Renal cortex interstitium (tissue), 15 donors: ENCODE measurements around the gene UGT1A1. TPM values are rescaled to one million over a fixed set of nuclear protein-coding genes. Genes with fewer than 3 reads are reported as not detected.
"Not testable (repeated sequence)": the region's sequence is repeated elsewhere in the genome, so short reads cannot be mapped to it uniquely, and the experiment has no call there.

Experiments used
- DNase-seq, 11 donors: peaks; one replicate each; pipeline ENCODE4 v3.0.0-alpha.2; 2013; ENCODE audit warnings: low read depth in 9 of 11, low spot score in 4 of 11; ENCODE audit errors: extremely low read depth in 1 of 11
- long read RNA-seq, 16 experiments: transcript quantifications; one replicate each; lab custom pipeline, GENCODE V29; 2026
- polyA plus RNA-seq, 3 donors: library from polyadenylated mRNA; unstranded; fragments of 120-200 nt; gene quantifications; one replicate each; pipeline ENCODE4 v1.2.1, GENCODE V29; 2013; ENCODE audit not compliant: insufficient read length in 3 of 3

The UGT1A1 gene
- under 1 TPM; 0.23 to 0.56 (median 0.24) TPM for polyA plus RNA-seq
- long read RNA-seq, donor 1 = 0 reads
- long read RNA-seq, donor 2 = 0 reads
- long read RNA-seq, donor 3 = 0 reads
- long read RNA-seq, donor 4 = 0 reads
- long read RNA-seq, donor 5 = 0 reads
- long read RNA-seq, donor 6 = 0 reads
- long read RNA-seq, donor 7 = 0 reads
- long read RNA-seq, donor 8 = 0 reads
- long read RNA-seq, donor 9 = 0 reads
- long read RNA-seq, donor 10 = 0 reads
- long read RNA-seq, donor 11 = 0 reads
- long read RNA-seq, donor 12 = 0 reads
- long read RNA-seq, donor 13 = 0 reads
- long read RNA-seq, donor 14 = 0 reads
- long read RNA-seq, donor 15 = 0 reads
- long read RNA-seq, donor 16 = 0 reads

DNA sequence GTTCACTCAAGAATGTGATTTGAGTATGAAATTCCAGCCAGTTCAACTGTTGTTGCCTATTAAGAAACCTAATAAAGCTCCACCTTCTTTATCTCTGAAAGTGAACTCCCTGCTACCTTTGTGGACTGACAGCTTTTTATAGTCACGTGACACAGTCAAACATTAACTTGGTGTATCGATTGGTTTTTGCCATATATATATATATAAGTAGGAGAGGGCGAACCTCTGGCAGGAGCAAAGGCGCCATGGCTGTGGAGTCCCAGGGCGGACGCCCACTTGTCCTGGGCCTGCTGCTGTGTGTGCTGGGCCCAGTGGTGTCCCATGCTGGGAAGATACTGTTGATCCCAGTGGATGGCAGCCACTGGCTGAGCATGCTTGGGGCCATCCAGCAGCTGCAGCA lies at the start of gene UGT1A1:
TSS of gene UGT1A1 (plus strand) at position 228 of the 400 bp plus-strand sequence. CDS start at position 246, 18 bp downstream.
- no peak for DNase-seq

- peak; percentile 33 to 70 (median 53) for DNase-seq
Measured at GRCh38 chr2:233711312-233712008, 48.6 kb upstream of the UGT1A1 start.

DNA sequence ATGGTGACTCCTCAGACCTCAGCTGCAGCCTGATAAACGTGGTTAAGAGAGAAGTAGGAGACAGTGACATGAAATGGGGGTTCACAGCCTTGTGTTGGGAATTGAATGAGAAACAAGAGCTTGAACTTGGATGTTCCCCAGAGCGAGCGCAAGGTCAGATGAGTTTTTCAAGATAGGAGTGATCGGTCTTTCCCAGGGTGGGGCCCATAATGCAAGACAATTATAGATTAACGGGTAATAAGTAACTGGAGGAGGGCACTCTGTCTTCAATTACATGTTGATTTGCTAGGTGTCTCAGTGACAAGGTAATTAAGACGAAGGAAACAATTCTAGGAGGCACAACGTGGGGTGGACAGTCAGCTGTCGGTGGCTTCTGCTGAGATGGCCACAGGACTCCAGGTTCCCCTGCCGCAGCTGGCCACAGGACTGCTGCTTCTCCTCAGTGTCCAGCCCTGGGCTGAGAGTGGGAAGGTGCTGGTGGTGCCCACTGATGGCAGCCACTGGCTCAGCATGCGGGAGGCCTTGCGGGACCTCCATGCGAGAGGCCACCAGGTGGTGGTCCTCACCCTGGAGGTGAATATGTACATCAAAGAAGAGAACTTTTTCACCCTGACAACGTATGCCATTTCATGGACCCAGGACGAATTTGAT lies 47.3 kb upstream of the UGT1A1 start, which contains the start of gene UGT1A5:
TSS of gene UGT1A5 (plus strand) at position 297 of the 651 bp plus-strand sequence. CDS start at position 382, 85 bp downstream.
- no peak for DNase-seq

GRCh38 chr2:233713262-233713615 lies 46.8 kb upstream of the UGT1A1 start:
- no peak for DNase-seq

GRCh38 chr2:233714121-233714520 lies 45.9 kb upstream of the UGT1A1 start:
- DNase-seq = no peak

DNA sequence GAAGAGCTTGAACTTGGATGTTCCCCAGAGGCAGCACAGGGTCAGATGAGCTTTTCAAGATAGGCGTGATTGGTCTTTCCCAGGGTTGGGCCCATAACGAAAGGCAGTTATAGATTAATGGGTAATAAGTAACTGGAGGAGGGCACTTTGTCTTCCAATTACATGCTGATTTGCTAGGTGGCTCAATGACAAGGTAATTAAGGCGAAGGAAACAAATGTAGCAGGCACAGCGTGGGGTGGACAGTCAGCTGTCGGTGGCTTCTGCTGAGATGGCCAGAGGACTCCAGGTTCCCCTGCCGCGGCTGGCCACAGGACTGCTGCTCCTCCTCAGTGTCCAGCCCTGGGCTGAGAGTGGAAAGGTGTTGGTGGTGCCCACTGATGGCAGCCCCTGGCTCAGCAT lies 41.5 kb upstream of the UGT1A1 start, which contains the start of gene UGT1A4:
TSS of gene UGT1A4 (plus strand) at position 185 of the 400 bp plus-strand sequence. CDS start at position 270, 85 bp downstream.
- no peak for DNase-seq

GRCh38 chr2:233728723-233729301 lies 31.3 kb upstream of the UGT1A1 start, which contains the start of gene UGT1A3:
UGT1A3 (plus strand) TSS chr2:233729042; CDS start chr2:233729127, 85 bp downstream.
- DNase-seq = no peak

GRCh38 chr2:233736868-233737653 lies 23.0 kb upstream of the UGT1A1 start:
- DNase-seq = not testable (repeated sequence)

DNA sequence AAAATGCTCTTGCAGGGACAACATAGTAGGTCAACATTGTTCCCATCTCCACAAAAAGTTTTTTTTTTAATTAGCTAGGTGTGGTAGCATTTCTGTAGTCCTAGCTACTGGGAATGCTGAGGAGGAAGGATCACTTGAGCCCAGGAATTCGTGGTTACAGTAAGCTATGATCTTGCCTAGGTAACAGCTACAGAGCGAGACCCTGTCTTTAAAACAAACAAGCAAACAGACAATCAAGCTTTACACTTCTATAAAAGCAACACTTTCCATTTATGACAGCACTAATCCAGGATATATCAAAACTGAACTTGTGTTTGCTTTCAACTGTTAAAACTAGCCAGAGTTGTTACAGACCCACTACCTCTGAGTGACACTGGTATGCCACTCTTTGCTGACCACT lies 19.2 kb upstream of the UGT1A1 start:
- no peak for DNase-seq

DNA sequence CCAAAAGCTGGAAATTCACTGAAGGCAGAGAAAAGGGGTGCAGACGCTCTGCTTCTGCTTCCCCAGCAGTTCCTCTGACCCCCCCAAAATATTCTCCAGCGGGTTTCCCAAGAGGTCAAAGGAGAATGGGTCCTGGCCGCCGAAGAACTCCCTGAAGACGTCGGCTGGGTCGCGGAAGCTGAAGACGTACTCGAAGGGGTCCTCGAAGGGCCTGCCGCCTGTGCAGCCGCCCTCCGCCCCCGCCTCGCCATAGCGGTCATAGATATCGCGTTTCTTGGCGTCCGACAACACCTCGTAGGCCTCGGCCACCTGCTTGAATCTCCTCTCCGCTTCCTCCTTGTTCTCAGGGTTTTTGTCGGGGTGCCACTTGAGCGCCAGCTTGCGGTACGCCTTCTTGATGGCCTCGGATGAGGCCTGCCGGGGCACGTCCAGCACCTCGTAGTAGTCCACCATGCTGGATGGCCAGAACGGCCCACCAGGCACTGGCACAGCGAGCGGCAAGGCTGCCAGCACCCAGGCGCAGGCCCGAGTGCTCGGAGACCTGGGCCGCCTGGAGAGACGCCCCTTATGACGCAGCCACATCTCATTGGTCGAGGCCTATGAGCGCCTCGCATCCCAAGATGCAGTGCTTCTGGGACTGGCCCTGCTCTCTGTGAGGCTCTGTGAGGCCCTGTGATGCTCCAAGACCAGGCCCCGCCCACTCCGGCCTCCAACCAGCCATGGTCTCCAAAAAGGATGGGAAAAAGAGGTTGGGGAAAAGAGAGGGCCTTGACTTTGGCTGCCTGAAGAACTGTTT lies 16.4 kb upstream of the UGT1A1 start:
- no peak for DNase-seq

DNA sequence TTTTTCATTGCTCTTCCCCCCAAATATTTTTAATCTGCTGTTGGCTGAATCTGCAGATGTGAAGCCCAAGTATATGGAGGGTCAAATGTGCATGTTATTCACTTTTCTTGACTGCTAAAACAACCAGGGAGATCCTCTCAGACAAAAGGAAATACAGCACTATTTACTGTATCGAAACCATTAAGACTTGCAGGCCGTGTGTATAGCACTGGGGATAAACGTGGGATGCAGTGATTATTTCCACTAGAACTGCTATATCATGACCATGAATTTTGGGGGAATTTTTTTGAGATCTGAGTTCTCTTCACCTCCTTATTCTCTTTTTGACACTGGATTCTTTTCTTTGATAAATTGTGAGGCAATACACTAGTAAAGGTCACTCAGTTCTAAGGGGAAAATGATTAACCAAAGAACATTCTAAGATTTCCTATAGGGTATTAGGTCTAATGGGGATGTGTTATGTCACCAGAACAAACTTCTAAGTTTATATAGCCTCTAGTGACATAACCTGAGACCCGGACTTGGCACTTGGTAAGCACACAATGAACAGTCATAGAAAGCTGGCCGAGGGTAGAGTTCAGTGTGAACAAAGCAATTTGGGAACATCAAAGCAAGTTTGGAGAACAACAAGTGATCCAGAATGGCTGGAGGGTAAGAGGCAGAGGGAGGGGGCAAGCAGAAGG lies 14.9 kb upstream of the UGT1A1 start:
- no peak for DNase-seq

GRCh38 chr2:233745838-233746237 lies 14.2 kb upstream of the UGT1A1 start:
- DNase-seq = not testable (repeated sequence)

DNA sequence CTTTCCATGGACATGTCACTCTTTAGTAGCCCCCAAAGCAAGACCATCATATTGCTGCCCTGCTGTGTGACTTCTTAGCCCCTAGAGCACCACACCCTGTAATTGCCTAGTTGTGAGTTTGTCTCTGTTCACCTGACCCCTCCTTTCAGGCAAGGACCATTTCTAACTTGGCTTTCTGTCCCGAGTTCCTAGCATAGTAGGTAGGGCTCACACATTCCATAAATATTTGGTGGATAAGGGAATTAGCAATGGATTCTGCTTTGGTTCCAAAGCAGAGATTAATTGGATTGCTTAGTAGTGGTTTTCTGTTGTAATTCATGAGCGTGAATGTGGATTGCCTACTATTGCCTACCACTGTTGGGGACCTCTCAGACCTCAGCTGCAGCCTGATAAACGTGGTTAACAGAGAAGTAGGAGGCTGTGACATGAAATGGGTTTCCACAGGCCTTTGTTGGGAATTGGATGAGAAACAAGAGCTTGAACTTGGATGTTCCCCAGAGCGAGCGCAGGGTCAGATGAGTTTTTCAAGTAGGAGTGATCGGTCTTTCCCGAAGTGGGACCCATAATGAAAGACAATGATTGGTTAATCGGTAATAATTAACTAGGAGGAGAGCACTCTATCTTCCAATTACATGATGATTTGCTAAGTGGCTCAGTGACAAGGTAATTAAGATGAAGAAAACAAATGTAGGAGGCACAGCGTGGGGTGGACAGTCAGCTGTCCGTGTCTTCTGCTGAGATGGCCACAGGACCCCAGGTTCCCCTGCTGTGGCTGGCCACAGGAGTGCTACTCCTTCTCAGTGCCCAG lies 13.4 kb upstream of the UGT1A1 start:
- no peak for DNase-seq

- DNase-seq = no peak
Measured at GRCh38 chr2:233747283-233747544, 12.9 kb upstream of the UGT1A1 start.

DNA sequence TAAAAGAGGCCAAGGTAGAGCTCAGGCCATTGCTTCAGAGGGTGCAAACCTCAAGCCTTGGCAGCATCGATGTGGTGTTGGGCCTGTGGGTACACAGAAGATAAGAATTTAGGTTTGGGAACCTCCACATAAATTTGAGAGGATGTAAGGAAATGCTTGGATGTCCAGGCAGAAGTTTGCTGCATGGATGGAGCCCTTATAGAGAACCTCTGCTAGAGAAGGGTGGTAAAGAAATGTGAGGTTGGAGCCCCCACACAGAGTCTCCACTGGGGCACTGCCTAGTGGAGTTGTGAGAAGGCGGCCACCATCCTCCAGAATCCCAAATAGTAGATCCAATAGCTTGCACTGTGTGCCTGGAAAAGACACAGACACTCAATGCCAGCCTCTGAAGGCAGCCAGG lies 9.4 kb upstream of the UGT1A1 start:
- not testable (repeated sequence) for DNase-seq

- DNase-seq = not testable (repeated sequence)
Measured at GRCh38 chr2:233751212-233752009, 8.7 kb upstream of the UGT1A1 start.
